Measurements from ENCODE around the gene IL13. TPM values are rescaled to one million over a fixed set of nuclear protein-coding genes. Genes with fewer than 3 reads are reported as not detected.

The IL13 gene
- polyA plus RNA-seq, 12 donors: 0.18 to 0.29 TPM; not detected in 10

GRCh38 chr5:132655821-132656773, 1.9 kb upstream of the IL13 start:
- DNase-seq: no peak

- no peak for DNase-seq
Measured at GRCh38 chr5:132656774-132657355, 1.1 kb upstream of the IL13 start.

- no peak for DNase-seq
Measured at GRCh38 chr5:132658381-132659302, 669 bp downstream of the IL13 start.

GRCh38 chr5:132659598-132660493, 1.9 kb downstream of the IL13 start:
- DNase-seq: no peak

GRCh38 chr5:132661231-132662003, 3.4 kb downstream of the IL13 start:
- no peak for DNase-seq

- no peak for DNase-seq
Measured at GRCh38 chr5:132662004-132662401, 4.0 kb downstream of the IL13 start.

- no peak for DNase-seq
Measured at GRCh38 chr5:132662925-132663770, 5.2 kb downstream of the IL13 start.

- no peak for DNase-seq
Measured at GRCh38 chr5:132663771-132664695, 6.1 kb downstream of the IL13 start.

- DNase-seq: no peak
Measured at GRCh38 chr5:132664696-132665209, 6.8 kb downstream of the IL13 start.

GRCh38 chr5:132665574-132666080, 7.7 kb downstream of the IL13 start:
- DNase-seq: no peak

- DNase-seq: no peak
Measured at GRCh38 chr5:132666310-132667123, 8.5 kb downstream of the IL13 start.

GRCh38 chr5:132667309-132667708, 9.3 kb downstream of the IL13 start:
- DNase-seq: no peak

- DNase-seq: no peak
Measured at GRCh38 chr5:132667761-132668705, 10.1 kb downstream of the IL13 start.

- DNase-seq: no peak
Measured at GRCh38 chr5:132668706-132669454, 10.9 kb downstream of the IL13 start.

- no peak for DNase-seq
Measured at GRCh38 chr5:132669455-132669820, 11.5 kb downstream of the IL13 start.

All from muscle of arm (tissue), 12 donors.